Measurements from ENCODE around the gene PLA2G12B. TPM values are rescaled to one million over a fixed set of nuclear protein-coding genes. Genes with fewer than 3 reads are reported as not detected.
A peak's percentile ranks its signal among the peaks of the same experiment; 100 is the strongest.

The PLA2G12B gene
- total RNA-seq, 1 donor from 2014 or later: not detected

DNA sequence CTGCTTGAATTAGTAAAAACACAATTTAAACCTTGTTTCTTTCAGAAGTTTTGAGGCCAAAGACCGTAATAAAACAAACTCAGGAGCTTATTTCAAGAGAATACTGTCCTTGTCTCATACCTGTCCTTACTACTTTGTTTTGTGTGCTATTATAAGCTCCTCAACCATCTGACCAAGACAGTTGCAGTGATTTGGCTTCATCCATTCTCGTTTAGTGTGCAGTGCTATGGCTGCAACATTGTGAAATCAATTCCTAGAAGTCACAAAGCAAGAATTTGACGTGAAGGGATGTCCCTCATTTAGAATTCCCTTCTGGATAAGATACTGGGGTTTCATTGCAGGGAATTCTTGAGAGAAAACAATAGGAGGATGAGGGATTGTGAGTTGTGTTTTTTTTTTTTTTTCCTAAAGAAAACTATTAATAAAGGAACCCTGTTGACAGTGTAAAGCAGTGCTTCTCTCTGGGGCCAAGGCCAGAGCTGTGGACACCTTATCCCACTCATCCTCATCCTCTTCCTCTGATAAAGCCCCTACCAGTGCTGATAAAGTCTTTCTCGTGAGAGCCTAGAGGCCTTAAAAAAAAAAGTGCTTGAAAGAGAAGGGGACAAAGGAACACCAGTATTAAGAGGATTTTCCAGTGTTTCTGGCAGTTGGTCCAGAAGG lies 61.3 kb downstream of the PLA2G12B start, which contains the start of gene OIT3:
Gene OIT3 (plus strand): TSS at position 604 of the 663 bp plus-strand sequence. CDS start 60 bp downstream, outside the sequence.
- no peak within 1 kb of the TSS for H3K27ac ChIP-seq
- intact Hi-C loops (cut with DNase I): no loop called here
- H3K9me3 ChIP-seq: no peaks in the 10 kb centered on the region
- DNase-seq (ENCODE audit: low spot score in 2 of 2): no peak
- H3K4me1 ChIP-seq: no peaks in the 10 kb centered on the region
- H3K36me3 ChIP-seq: peaks cover 1 to 2% of the 10 kb centered on the region in 2 donors
- no peak within 1 kb of the TSS for H3K4me3 ChIP-seq
- TF ChIP-seq, protein P1, sequence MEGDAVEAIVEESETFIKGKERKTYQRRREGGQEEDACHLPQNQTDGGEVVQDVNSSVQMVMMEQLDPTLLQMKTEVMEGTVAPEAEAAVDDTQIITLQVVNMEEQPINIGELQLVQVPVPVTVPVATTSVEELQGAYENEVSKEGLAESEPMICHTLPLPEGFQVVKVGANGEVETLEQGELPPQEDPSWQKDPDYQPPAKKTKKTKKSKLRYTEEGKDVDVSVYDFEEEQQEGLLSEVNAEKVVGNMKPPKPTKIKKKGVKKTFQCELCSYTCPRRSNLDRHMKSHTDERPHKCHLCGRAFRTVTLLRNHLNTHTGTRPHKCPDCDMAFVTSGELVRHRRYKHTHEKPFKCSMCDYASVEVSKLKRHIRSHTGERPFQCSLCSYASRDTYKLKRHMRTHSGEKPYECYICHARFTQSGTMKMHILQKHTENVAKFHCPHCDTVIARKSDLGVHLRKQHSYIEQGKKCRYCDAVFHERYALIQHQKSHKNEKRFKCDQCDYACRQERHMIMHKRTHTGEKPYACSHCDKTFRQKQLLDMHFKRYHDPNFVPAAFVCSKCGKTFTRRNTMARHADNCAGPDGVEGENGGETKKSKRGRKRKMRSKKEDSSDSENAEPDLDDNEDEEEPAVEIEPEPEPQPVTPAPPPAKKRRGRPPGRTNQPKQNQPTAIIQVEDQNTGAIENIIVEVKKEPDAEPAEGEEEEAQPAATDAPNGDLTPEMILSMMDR (IDR thresholded peaks at IDR 0.05): no peak
- no peaks in the 10 kb centered on the region for H3K27me3 ChIP-seq

DNA sequence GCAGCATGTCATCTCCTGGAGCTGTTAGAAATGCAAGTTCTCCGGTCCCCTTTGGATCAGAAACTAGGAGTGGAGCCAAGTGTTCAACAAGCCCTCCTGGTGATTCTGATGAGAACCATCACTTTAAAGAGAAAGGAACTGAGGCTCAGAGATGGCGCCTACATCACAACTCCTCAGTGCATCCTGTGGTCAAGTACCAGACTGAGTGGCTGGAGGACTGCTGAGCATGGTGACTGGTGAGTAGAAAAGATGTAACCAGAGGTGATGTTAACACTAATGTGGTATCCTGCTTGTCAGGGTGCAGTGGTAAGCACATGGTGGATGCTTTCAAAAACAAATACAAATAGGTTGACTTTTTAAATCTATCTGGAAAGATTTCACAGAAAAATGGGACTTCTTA lies 64.5 kb downstream of the PLA2G12B start:
- Histone ChIP-seq H3K4me3 (no peak overlapping the region), H3K27me3 (no peaks in the 10 kb centered on the region), H3K27ac (no peak overlapping the region), H3K9me3 (no peaks in the 10 kb centered on the region), H3K36me3 (peaks cover 3 to 20% of the 10 kb centered on the region in 2 donors), H3K4me1 (no peaks in the 10 kb centered on the region)
- intact Hi-C loops (cut with DNase I): no loop called here
- TF ChIP-seq, protein P1 (IDR thresholded peaks at IDR 0.05): no peak
- DNase-seq (ENCODE audit: low spot score in 2 of 2): no peak

DNA sequence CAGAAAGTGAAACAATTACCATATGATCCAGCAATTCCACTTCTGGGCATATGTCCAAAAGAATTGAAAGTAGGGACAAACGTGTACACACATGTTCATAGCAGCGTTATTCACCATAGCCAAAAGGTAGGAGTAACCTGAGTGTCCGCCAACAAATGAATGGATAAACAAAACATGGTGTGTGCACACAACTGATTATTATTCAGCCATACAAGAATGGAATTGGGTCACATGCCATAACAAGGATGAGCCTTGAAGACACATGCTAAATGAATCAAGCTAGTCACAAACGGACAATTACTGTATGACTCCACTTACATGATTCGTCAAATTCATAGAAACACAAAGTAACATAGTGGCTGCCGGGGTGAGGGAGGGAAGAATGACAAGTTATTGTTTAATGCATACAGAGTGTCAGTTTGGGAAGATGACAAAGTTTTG lies 65.2 kb downstream of the PLA2G12B start:
- Histone ChIP-seq H3K4me3 (no peak overlapping the region), H3K36me3 (peaks cover 7 to 21% of the 10 kb centered on the region in 2 donors), H3K9me3 (no peaks in the 10 kb centered on the region), H3K4me1 (no peaks in the 10 kb centered on the region), H3K27me3 (no peaks in the 10 kb centered on the region), H3K27ac (no peak overlapping the region)
- no peak for DNase-seq (ENCODE audit: low spot score in 2 of 2)
- intact Hi-C loops (cut with DNase I): no loop called here
- TF ChIP-seq, protein P1 (IDR thresholded peaks at IDR 0.05): no peak

DNA sequence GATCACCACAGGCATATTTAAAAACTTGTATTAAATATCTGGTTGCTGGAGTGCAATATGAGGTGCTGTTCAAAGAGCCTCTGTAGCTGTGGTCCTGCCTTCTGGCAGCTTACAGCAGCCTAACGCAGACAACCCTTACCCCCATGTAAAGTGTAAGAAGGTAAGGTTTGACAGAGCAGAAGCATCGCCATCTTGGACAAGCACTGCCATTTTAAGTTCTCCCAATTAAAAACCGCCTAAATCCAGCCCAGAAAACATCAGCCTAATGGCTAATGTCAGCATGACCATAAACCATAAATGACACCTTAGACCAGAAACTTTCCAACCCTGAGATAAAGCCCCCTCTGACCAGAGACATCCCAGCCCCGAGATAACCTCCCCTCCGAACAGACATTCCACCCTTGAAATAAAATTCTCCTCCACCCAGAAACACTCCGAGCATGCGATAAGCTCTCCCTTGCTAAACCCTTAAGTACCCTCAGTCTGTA lies 66.4 kb downstream of the PLA2G12B start:
- Histone ChIP-seq H3K9me3 (no peaks in the 10 kb centered on the region), H3K4me1 (no peaks in the 10 kb centered on the region), H3K4me3 (no peak overlapping the region), H3K36me3 (peaks cover 7 to 21% of the 10 kb centered on the region in 2 donors), H3K27me3 (no peaks in the 10 kb centered on the region), H3K27ac (no peak overlapping the region)
- TF ChIP-seq, protein P1 (IDR thresholded peaks at IDR 0.05): no peak
- DNase-seq (ENCODE audit: low spot score in 2 of 2): no peak
- intact Hi-C loops (cut with DNase I): no loop called here

DNA sequence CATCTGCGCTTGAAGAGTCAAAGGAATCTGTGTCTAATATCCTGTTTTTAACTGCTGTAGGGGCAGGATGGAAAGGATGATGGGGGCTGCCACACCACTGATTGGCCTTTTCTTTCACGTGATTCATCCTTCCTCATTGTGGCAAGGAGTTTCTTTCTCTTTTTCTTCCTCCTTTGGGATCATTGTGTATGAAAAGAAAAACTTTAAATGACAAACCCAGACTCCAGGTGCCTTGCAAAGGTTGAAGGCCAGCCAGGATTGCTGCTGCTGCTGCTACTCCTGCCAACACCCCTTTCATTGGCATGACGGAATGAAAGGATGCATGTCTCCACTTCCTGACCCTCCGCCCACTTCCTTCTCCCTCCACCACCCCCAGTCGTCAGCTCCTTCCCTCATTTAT lies 67.6 kb downstream of the PLA2G12B start:
- Histone ChIP-seq H3K27me3 (no peaks in the 10 kb centered on the region), H3K4me3 (no peak overlapping the region), H3K9me3 (no peaks in the 10 kb centered on the region), H3K4me1 (no peaks in the 10 kb centered on the region), H3K27ac (peak overlapping the region in 1 of 2 donors; percentile 2), H3K36me3 (peaks cover 7 to 21% of the 10 kb centered on the region in 2 donors)
- no peak for DNase-seq (ENCODE audit: low spot score in 2 of 2)
- intact Hi-C loops (cut with DNase I): no loop called here
- TF ChIP-seq, protein P1 (IDR thresholded peaks at IDR 0.05): no peak

Measured in ascending aorta (tissue), 2 donors.